NCI-H2107 (cell line): ENCODE data around the gene TIAM1.
"Not testable (repeated sequence)": the region's sequence is repeated elsewhere in the genome, so short reads cannot be mapped to it uniquely, and the experiment has no call there.

Experiments
- DNase-seq: peaks from one replicate; lab custom pipeline; 2025; lab: John Stamatoyannopoulos, UW

Gene TIAM1

DNA sequence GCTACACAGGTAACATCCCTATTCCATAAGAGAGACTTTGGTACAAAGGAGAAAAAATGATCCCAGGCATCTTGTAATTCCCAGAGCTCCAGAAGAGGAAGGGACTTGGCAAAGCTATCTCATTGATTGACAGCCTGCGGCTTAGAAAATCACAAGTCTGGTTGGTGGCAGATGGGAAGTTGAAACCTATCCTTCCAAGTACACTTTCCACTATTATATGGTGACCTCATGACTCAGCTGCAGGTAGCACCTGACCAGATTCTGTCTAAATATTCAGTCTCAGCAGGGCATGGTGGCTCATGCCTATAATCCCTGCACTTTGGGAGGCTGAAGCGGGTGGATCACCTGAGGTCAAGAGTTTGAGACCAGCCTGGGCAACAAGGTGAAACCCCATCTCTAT is 89.9 kb downstream of the TIAM1 start:
- no peak for DNase-seq

DNA sequence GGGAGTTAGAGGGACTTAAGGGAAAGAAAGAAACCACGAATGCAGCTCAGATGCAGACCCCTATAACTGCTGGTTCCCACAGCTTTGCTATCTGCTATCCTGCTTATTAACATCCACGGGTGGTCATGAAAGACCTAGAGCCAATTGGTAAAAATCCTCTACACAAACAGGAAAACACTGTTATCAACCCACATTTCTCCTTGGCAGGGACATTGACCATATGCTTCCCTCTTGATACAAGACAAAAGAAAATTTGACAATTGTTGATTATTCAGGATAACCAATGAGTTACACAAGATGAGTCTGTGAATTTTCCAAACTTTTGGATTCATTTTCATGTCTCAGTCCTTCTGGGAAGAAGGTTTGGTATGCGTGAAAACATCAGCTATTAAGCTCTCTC is 90.4 kb downstream of the TIAM1 start:
- no peak for DNase-seq

DNA sequence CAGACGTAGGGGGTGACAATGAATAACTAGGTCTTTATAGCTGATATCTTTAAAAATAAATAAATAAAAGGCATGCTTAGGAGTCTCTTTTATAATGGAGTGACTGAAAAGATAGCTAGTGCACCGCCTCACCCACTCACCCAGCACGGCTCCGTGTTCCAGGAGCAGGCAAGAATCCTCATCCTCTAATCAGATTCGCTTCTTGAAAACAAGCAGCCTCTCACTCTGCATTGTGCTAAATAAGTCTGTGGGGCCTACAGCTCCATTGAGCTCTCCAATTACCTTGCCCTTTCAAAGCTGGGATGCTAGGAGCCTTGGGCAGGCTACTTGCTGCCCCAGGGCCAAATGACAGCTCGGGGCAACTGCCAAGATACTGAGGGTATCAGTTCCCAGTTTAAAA is 91.5 kb downstream of the TIAM1 start:
- no peak for DNase-seq

DNA sequence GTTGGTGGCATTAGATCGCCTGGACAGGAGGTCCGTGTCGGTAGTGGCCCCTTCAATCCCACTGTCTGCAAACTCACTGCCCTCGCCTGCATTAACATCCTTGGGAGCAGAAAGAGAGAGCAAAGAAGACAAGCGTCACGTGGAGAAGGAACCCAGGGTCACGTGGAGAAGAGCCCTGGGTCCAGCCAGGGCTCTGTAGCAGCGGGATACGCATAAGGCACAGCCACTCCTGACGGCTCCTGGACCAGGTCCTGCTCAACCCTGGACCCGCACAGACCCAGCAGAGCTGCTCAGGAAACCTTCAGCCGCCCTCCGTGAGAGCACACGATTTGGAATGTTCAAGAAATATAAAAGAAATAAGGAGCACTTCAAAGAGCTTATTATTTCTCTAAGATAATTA is 92.0 kb downstream of the TIAM1 start:
- DNase-seq: no peak

DNA sequence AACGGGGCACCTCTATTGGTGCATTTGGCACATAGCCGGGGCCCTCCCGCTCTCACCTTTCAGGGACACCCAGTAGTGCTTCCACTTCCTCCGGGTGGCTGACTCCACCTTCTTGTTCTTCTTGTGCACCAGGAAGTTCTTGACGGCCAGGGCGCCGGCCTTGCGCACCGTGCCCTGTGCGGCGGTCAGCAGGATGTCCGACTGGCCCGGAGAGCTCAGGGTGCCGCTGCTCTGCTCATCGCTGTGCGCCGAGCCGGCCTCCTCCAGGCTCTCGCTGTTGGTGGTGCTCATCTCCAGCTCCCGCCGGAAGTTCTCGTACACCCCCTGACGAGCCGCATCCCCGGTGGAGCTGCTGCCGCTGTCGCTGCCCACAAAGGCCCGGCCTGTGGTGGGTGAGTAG is 92.4 kb downstream of the TIAM1 start:
- no peak for DNase-seq

DNA sequence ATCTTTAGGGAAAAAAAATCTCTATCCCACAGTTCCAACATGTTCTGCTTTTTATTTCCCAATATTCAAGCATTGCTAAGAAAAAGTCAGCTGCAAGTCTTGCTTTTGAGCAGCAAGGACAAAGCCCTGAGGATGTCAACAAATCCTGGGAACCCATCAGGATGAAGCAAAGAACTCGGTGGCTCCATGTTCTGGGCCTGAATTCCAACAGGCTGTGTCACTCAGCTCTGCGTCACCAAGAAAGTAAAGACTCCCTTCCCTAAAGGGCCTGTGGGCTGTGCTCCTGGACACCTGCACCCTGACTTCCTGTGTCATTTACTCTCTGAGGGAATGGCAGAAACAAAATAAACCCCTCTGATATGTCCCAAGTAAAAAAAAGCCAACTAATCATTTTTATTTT is 95.5 kb downstream of the TIAM1 start:
- no peak for DNase-seq

DNA sequence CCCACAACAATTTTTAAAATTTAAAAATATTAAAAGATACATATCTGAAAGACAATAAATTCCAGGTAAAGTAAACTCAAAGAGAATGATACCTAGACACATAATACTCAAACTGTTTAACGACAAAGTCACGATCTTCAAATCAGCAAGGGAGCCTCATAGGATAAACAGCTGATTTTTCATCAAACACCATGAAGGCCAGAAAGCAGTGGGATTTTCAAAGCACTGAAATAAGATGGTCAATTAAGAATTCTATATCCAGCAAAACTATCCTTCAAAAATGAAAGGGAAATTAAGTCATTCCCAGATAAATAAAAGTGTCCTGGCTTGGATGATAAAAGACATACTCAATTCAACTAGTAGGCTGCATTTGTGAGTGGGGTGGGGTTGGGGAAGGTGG is 100.5 kb downstream of the TIAM1 start:
- DNase-seq: no peak

DNA sequence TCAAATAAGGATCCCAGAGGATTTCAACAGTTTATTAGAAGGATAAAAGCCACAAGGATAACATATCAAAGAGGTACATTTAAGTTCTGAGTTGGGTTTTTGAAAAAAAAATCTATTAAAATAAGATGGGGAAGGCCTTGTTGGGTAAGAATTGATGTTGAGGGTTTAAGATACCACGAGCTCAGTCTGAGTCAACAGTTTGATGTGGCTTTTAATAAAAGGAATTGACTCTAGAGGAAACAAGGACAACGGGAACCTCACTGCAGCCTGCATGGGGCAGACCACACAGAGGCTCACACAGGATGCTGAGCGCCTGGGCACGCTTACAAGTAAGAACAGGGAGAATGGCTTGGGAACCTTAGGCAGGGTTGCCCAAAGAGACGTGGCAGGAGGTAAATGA is 107.5 kb downstream of the TIAM1 start:
- DNase-seq: no peak

DNA sequence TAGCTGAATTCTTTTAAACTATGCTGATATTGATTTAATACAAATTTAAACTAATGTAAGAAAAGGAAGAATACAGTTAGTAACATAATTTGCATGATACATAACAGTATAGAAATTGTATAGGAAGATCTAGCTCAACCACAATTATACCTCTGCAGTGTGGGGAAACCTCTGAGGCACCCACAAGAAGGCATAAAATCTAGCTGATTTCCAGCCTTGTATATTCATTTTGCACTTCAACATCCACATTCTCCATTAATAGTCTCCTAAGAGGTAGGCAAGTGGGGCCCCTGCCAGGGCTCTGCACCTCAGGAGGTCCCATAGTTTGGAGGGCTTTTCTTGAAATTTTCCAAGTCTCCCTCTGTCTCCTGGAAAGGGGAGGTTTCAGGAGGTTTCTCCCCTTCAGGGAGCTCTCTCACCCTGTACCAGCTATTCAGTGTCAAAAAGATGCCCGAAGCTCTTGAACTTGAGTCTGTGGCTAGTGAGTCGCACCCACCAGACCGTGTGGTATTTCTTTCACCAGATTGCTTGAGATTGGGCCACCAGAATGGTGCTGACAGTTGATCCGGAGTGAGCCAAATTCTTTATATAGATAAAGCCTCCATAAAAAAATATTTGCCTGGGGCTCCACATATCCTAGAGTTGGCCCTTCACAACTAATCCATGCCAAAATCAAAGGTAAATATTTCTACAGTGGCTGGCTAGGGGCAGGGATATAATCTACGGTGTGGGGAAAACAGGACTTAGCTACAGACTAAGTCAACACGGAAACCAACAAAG is 108.2 kb downstream of the TIAM1 start:
- no peak for DNase-seq

DNA sequence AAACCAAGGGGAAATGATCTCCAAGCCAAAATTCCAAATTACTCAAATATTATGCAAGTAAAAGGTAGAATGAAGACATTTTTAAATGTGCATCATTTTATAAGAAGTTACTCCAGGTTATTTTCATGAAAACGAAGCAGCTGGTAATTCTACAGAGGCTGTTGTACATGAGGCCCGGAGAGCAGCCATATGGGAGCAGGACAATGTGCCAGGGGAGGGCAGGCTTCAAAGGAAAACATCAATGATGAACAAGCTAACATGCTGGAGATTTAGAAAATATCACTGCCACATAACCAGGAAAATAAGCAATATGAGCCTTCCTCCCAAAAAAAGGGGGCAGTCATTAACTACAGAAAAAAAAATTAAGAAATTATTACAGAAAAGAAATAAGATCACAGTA is 109.1 kb downstream of the TIAM1 start:
- DNase-seq: no peak

DNA sequence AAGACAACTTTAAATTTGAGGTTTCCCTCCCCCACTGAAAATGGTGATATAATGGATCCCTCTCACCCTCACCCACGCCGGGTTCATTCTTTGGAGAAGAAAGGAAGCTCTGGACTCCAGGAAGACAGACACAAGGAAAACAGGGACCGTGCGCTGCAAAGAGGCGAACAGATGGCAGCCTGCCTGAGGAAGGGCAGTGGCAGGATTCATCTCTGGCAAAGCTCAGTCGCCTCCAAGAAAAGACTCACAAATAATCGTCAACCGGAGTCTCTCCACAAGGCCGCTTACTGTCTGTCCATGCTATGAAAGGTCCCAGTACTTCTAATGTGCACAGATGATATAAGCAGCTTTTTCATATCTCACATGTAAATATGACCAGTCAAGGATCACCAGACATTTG is 110.3 kb downstream of the TIAM1 start:
- no peak for DNase-seq

DNA sequence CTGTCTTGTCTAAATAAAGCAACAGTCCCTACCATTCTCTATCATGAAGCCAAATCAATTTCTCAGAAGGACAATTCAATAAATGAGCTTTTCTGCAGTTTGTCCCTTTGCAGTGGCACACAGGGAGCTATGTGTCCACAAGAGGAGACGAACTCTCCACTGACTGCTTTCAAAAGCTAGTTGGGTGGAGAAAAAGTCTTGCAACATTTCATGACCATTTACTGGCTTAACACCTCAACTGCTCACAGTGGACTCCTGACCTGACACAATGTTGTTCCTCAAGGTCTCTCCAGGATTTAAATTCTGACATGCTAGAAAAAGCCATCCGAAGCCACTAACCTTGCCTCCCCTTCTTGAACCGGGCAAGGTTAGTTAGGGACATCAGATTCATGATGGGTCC is 111.7 kb downstream of the TIAM1 start:
- no peak for DNase-seq

DNA sequence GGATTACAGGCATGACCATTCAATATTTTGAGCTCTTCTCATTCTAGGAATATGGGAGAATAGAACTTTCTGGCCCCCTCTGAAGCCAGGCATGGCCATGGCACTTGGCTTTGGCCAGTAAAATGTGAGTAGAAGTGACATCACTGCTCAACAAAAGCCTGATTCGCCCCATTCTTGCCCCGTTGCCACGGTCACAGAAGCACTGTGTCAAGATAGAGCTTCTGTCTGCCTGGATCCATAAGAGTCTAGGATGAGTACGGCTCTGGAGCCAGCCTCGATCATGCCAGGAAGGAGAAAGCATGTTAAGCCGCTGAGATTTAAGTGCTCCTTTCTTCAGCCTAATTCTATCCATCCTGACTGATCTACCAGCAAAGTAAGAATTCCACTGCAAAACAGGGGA is 113.1 kb downstream of the TIAM1 start:
- DNase-seq: no peak

DNA sequence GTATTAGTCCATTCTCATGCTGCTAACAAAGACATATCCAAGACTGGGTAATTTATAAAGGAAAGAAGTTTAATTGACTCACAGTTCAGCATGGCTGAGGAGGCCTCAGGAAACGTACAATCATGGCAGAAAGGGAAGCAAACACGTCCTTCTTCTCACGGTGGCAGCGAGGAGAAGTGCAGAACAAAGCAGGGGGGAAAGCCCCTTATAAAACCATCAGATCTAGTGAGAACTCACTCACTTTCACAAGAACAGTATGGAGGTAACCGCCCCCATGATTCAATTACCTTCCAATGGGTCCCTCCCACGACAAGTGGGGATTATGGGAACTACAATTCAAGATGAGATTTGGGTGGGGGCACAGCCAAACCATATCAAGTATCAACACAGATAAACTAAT is 115.3 kb downstream of the TIAM1 start:
- DNase-seq: not testable (repeated sequence)

DNA sequence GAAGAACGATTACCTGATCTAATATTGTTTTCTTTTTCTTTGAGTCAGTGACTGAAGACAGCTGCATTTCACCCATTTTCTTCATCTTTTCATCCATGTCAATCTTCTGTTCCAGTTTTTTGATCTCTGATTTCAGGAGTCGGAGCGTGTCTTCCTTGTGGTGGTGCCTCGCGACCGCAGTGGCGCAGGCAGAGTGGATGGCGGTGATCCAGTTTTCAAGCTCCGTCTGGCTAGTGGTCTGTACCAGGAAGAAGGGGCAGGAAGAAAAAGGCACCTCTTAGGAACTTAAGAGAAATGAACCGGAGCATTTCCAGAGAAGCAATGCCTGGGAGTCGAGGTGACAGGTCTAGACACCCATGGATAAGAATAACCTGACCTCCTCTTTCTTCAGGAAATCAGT is 118.3 kb downstream of the TIAM1 start:
- no peak for DNase-seq

DNA sequence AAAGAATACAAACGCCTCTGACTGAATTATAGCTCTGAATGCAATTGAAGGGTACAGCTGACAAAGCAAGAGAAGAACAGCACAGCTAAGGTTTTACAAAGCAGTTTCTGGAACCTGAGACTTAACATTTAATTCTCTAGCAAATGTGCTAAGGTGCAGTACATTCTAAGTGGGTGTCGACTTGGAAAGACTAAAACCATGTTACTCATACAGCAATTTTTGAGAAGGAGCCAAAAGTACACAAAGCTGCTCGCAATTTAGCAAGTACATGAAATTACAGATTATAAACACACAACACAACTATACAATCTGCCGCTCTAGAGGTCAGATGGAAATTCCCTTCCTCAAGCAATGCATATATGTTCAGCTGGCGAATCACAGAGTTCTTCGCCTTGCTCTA is 121.9 kb downstream of the TIAM1 start:
- DNase-seq: no peak

DNA sequence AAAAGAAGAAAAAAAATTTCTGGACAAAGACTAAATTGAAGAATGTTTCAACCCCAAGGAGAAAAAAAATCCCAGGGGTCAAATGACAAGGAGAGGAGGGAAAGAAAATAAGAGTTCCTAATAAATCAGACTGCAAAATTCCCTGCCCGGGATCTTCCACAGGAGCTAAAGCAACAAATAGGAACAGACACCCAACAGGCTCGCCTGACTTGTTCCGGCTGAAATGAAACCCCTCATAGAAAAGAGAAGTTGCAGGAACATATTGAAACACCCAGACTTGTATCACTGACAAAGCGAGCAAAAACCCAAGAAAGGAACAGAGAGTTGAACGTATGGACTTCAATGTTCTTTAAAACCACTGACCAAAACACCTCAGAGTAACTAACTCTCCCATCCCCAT is 123.0 kb downstream of the TIAM1 start:
- no peak for DNase-seq

DNA sequence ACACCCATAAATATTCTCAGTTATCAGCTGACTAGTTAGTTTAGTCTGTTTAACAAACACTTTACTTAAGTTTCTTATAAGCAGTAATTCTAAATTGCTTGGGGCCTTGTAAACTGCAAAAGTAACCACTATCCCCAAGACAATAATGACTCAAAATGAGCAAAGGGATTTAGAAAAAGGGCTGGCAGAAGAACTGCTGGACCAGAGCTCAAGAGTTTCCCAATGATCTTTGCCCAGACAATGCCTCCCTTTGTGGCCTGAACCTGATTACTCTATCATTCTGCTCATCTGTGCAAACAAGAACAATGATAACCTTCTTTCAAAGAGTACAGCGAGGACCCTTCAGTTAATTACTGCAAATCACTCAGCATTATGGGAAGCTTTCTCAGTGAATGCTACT is 123.5 kb downstream of the TIAM1 start:
- no peak for DNase-seq

DNA sequence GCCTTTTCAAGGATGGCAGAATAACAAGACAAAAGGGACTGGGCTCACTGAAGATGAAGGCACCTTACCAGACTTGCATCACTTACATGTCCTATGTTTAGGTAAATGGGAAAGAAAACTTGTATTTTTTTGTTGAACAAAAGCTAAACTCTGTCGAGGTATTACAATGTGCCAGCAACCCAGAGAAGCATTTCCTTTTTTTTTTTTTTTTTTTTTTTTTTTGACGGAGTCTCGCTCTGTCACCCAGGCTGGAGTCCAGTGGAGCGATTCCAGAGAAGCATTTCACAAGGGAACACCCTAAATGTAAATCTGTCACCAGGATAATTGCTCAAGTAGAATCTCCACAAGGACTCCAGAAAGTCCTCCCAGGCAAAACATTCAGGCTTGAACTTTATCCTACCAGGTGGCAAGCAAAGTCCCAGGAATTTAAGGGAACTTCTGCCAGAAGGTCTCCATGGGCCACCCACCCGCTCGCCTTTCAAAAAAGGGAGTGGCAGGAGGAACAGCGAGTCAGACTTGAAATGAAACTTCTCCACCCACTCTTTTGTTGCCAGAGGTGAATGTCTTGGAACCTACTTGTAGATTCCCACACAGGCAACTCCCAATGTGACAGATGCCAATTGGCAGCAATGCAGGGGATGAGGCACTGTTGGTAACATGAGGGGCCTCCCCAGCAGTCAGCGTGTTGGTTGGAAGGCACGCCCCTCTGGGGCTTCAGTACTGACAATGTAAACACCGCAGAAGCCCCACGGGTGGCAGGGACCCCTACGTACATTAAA is 125.0 kb downstream of the TIAM1 start:
- DNase-seq: no peak

DNA sequence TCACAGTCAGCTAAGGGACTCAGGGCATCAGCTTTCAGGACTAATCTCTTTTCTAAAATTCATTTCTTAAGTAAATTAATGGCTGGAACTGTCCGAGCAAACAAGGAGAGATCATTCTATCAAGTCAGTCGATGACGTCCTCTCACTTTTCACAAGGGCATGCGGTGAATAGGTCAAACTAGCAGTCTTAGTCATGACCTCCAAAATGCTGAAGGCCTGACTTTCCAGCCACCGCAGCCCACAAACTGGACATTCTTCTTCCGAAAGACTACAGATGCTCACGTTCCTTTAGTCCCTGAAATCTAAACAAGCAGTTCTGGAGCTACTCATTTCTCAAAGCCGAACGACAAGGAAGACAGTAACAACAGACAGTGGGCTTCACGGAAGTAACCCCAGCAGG is 127.9 kb downstream of the TIAM1 start:
- DNase-seq: no peak

DNA sequence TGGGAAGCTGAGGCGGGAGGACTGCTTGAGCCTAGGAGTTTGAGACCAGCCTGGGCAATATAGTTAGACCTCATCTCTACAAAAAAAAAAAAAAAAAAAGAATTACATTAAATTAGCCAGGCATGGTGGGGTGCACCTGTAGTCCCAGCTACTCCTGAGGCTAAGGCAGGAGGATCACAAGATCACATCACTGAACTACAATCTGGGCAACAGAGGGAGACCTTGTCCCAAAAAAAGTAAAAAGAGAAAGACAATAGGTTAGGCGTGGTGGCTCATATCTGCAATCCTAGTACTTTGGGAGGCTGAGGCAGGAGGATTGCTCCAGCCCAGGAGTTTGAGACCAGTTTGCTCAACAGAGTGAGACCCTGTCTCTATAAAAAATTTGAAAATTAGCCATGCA is 130.3 kb downstream of the TIAM1 start:
- no peak for DNase-seq

DNA sequence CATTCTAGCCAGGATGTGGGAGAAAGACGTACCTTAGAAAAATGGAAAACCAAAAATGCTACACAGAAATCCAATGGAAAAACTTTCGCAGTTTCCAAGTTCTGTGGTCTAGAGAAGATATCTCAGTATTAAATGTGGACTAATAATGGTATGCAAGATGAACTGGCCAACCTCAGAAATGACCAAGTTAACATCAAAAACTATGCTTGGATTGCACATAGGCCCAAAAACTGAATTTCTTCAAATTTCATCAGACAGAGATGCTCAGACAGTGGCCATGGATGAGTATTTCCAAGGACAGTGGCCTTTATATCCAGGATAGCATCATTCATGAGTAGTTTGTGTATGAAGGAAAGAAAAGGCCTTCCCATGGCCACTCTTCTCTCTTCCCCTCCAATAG is 132.2 kb downstream of the TIAM1 start:
- DNase-seq: no peak

DNA sequence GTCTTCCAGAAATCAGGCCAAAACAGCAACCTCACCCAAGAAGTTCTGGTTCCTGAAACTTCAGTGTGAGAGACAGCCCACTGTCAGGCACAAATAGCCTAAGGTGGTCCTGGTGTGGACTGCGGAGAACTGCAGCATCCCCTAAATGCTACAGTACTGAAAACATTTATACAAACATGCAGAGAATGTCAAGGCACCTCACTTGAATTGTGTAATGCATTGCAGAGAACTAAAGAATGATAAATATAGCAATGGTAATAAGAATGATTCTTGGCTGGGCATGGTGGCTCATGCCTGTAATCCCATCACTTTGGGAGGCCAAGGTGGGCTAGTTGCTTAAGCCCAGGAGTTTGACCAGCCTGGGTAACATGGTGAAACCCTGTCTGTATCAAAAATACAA is 138.6 kb downstream of the TIAM1 start:
- no peak for DNase-seq

DNA sequence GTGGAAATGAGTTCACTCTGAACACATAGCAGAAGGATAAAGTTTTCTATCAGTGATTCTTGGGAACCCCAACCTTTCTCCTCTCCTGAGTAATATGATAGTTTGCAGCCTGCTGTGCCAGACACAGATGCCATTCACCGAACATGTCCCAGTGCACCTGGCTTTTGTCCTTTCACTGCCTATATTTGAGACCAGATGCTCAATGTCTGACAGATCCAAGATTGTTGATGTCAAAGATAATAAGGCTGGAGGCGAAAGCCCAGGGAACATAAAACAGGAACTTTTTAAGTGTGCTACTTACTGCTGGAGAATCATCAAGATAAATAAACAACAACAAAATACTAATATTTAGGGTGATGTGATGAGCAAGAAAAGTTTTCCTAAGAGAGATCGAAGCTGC is 139.3 kb downstream of the TIAM1 start:
- DNase-seq: peak; percentile 16
